Mesothelial cell of epicardium (in vitro differentiated cells): ENCODE results near the gene OPCML. TPM values are rescaled to one million over a fixed set of nuclear protein-coding genes. Genes with fewer than 3 reads are reported as not detected.

Experiments
- DNase-seq, 2 experiments: peaks; one replicate each; pipeline ENCODE4 v3.0.0; 2021; ENCODE audit warnings: low spot score in 2 of 2; ENCODE audit not compliant: unreplicated experiment in 2 of 2
- H3K27ac Mint-ChIP-seq: 2 replicates; pipeline ENCODE4 v1.8.0; 2021; ENCODE audit warnings: mixed read lengths
- H3K27me3 Mint-ChIP-seq: 2 replicates; pipeline ENCODE4 v1.8.0; 2021; ENCODE audit warnings: low read depth, mixed read lengths
- H3K36me3 Mint-ChIP-seq: 2 replicates; pipeline ENCODE4 v1.8.0; 2021; ENCODE audit warnings: mixed read lengths
- H3K4me1 Mint-ChIP-seq: 2 replicates; pipeline ENCODE4 v1.8.0; 2021; ENCODE audit warnings: mixed read lengths
- H3K4me3 Mint-ChIP-seq: 2 replicates; pipeline ENCODE4 v1.8.0; 2021; ENCODE audit warnings: mild to moderate bottlenecking, moderate library complexity, mixed read lengths
- H3K9me3 Mint-ChIP-seq: 2 replicates; pipeline ENCODE4 v1.8.0; 2021; ENCODE audit warnings: mixed read lengths
- CTCF ChIP-seq: fragments of 200-600 bp; sonication (generic); IDR thresholded peaks from one replicate; pipeline ENCODE4 v1.5.0; 2021; ENCODE audit warnings: antibody characterized with exemption; ENCODE audit not compliant: unreplicated experiment
- total RNA-seq: library from RNA; stranded (reverse); gene quantifications from 3 replicates; pipeline ENCODE4 v1.2.1, GENCODE V29; 2021

OPCML gene
- total RNA-seq, 1 donor from 2014 or later = 3.0 TPM

DNA sequence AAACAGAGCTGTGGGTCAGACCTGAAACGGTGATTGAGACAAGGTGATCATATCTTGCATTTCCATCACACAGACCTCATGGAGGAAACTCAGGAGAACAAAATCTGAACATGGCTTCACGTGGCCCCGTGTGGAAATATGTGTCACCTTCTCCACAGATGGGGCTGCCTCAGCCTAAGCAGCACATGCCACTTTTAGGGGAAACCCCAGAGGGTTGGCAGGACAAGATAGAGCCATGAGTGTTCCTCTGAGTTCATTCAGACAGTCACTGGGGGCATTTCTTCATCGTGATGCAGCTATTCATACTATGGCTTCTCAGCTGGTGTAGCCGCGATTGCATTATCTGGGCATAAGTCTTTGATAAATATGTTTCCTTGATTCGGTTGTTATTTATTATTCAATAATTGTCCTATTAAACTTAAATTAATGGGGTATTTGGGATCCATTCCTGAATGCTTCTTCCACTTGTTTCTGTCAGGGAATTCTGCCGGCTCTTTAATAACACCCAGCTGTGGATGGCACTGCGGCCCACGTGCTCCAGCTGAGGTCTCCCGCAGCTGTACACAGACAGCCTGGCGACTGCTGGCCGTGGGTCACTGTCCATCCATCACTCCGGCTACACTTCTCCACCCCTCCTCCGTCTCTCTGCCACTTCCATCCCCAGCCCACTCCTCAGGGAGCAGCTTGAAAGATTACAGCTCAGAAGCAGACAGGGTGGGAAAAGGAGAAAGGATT lies 485.1 kb downstream of the OPCML start:
- no peak overlapping the region for H3K27ac Mint-ChIP-seq
- no peaks in the 10 kb centered on the region for H3K36me3 Mint-ChIP-seq
- no peak overlapping the region for H3K4me3 Mint-ChIP-seq
- no peaks in the 10 kb centered on the region for H3K9me3 Mint-ChIP-seq
- DNase-seq = no peak
- H3K4me1 Mint-ChIP-seq = peaks cover 3% of the 10 kb centered on the region
- TF ChIP-seq CTCF = no peak
- peaks cover 94% of the 10 kb centered on the region for H3K27me3 Mint-ChIP-seq

DNA sequence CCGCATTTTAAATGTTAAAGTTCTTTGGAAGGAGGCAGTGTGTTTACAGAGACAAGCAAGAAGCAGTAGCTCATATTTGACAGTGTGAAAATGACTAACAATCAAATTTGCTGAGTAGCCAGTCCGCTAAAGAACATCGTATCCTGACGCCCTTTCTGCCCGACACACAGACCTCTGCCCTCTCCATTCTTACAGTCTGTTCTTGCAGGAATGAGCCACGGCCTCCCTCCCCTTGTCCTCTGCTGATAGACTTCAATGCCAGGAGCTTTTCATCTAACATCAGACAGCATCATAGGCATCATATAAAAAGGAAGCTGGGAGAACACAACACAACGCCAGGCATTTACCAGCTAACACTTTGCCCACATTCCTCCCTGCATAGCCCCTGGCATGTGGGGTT lies 486.0 kb downstream of the OPCML start:
- H3K27me3 Mint-ChIP-seq = peaks cover 91% of the 10 kb centered on the region

DNA sequence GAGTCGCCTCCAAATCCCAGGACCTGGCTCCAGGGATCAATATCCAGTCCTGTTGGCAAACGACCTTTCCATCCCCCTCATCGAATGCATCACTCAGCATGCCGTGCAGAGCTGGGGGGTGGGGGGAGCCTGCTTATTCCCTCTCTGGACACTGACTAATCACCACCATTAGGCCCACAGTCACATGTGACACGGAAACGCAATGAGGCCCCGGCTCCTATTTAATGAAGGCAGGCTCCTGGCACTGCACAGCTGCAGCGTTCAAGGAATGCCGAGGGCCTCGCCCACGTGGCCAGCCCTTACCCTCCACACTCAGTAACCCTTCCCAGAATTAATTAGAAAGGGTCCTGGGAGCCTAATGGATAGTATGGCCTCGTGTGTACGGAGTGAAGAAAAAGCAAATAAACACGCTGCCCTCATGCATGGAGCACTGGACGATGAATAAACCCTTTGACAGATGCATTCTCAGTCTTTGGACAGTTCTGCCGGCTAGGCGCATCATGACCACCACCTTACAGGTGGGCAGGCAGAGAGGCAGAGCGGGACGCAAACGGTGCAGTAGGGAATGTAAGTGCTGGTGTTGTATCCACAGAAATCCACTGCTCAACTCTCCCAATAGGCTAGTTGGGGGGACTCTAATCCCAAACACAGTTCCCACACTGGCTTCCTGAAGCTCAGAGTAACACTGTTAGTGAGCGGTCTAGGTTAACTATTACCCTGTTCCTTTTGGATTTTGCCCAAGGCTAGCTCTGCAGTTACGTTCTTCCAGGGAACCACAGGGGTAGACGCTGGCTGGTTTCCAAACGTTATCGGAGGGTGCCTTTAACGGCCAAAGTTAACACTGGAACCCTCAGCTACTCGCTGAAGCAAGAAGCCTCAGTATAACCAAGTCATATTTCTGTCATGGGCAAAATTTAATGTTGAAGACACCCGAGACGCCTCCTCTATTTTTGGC lies 490.1 kb downstream of the OPCML start:
- no peaks in the 10 kb centered on the region for H3K9me3 Mint-ChIP-seq
- peaks cover 86% of the 10 kb centered on the region for H3K27me3 Mint-ChIP-seq
- DNase-seq = no peak
- TF ChIP-seq CTCF = no peak
- H3K4me3 Mint-ChIP-seq = no peak overlapping the region
- peaks cover 3% of the 10 kb centered on the region for H3K4me1 Mint-ChIP-seq
- H3K27ac Mint-ChIP-seq = no peak overlapping the region
- H3K36me3 Mint-ChIP-seq = no peaks in the 10 kb centered on the region

More for the DNA sequence above, 486.0 kb downstream of the OPCML start:
- Mint-ChIP-seq H3K4me3 (no peak overlapping the region), H3K9me3 (no peaks in the 10 kb centered on the region), H3K4me1 (peaks cover 3% of the 10 kb centered on the region), H3K27ac (no peak overlapping the region), H3K36me3 (no peaks in the 10 kb centered on the region)
- DNase-seq = no peak
- no peak for TF ChIP-seq CTCF

DNA sequence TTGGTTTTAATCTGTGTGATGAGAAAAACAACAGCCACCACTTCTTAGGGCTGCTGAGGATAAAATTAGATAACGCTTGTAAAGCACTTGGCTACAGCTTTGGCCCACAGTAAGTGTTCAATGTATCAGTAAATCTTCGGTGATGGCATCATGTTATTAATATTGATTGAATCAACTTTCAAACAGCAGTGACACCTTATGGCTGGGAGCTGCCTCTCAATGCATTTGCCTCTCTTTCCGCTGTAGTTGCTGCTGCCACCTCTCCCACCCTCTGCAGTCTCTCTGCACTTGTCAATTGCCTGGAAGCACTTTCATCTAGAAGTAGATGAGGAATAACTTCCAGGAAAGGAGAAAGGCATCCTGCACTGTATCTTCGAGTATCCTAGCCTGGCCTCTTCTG lies 491.1 kb downstream of the OPCML start:
- no peaks in the 10 kb centered on the region for H3K36me3 Mint-ChIP-seq

More for the DNA sequence above, 491.1 kb downstream of the OPCML start:
- Mint-ChIP-seq H3K9me3 (no peaks in the 10 kb centered on the region), H3K27ac (no peak overlapping the region), H3K27me3 (peaks cover 88% of the 10 kb centered on the region), H3K4me3 (no peak overlapping the region), H3K4me1 (peaks cover 3% of the 10 kb centered on the region)
- DNase-seq = no peak
- TF ChIP-seq CTCF = no peak
